Measurements from ENCODE around the gene FAM169A.
"Not testable (repeated sequence)": the region's sequence is repeated elsewhere in the genome, so short reads cannot be mapped to it uniquely, and the experiment has no call there.

The FAM169A gene

DNA sequence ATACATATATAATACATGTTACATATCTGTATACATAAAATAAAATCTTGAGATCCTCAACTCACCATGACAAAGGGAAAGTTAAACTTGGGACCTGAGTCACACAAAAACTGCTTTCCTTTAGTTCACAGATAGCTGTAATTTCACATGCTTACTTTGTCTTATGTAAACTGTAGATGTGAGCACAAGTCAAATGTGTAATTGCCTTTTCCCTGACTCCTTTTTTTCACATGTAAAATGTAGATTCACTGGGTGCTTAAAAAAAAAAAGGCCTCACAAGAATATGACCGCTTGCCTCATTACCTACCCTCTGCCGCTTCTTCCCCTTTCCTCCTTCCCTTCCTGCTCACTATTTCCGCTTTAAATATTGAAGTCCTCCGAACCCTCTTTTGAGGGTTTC is 21.9 kb upstream of the FAM169A start:
- no peak overlapping the region for H3K4me3 ChIP-seq (ENCODE audit: low read depth in 1 of 2, low read length in 1 of 2)
- TF ChIP-seq, protein P1, sequence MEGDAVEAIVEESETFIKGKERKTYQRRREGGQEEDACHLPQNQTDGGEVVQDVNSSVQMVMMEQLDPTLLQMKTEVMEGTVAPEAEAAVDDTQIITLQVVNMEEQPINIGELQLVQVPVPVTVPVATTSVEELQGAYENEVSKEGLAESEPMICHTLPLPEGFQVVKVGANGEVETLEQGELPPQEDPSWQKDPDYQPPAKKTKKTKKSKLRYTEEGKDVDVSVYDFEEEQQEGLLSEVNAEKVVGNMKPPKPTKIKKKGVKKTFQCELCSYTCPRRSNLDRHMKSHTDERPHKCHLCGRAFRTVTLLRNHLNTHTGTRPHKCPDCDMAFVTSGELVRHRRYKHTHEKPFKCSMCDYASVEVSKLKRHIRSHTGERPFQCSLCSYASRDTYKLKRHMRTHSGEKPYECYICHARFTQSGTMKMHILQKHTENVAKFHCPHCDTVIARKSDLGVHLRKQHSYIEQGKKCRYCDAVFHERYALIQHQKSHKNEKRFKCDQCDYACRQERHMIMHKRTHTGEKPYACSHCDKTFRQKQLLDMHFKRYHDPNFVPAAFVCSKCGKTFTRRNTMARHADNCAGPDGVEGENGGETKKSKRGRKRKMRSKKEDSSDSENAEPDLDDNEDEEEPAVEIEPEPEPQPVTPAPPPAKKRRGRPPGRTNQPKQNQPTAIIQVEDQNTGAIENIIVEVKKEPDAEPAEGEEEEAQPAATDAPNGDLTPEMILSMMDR (IDR thresholded peaks at IDR 0.05), result no peak

DNA sequence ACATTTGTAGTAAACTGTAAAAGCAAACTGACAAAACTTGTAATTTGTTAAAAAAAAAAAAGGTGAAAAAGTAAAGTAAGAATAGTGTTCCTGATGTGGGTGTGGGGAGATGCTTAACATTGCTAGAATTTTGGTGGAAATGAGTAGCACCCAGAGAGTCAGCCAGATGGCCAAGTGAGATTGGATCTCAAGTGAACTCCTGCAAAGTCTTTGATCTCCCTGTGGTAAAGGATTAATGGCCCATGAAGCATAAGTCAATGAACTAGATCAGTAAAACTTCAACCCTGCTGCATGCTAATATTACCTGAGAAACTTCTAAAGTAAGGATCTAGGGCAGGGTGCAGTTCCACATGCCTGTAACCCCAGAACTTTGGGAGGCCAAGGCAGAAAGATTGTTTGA is 19.0 kb upstream of the FAM169A start:
- no peak overlapping the region for H3K27ac ChIP-seq
- no peaks in the 10 kb centered on the region for H3K36me3 ChIP-seq
- TF ChIP-seq, protein P1 (IDR thresholded peaks at IDR 0.05), result no peak
- H3K27me3 ChIP-seq, result no peaks in the 10 kb centered on the region
- H3K4me3 ChIP-seq (ENCODE audit: low read depth in 1 of 2, low read length in 1 of 2), result no peak overlapping the region
- H3K9me3 ChIP-seq, result no peaks in the 10 kb centered on the region
- no peaks in the 10 kb centered on the region for H3K4me1 ChIP-seq (ENCODE audit: control insufficient read depth in 1 of 2, insufficient read depth in 1 of 2, low read depth in 1 of 2, low read length in 1 of 2)

More for the DNA sequence above, 21.9 kb upstream of the FAM169A start:
- Histone ChIP-seq H3K9me3 (no peaks in the 10 kb centered on the region), H3K36me3 (no peaks in the 10 kb centered on the region), H3K4me1 (ENCODE audit: control insufficient read depth in 1 of 2, insufficient read depth in 1 of 2, low read depth in 1 of 2, low read length in 1 of 2) (no peaks in the 10 kb centered on the region), H3K27ac (no peak overlapping the region), H3K27me3 (no peaks in the 10 kb centered on the region)

DNA sequence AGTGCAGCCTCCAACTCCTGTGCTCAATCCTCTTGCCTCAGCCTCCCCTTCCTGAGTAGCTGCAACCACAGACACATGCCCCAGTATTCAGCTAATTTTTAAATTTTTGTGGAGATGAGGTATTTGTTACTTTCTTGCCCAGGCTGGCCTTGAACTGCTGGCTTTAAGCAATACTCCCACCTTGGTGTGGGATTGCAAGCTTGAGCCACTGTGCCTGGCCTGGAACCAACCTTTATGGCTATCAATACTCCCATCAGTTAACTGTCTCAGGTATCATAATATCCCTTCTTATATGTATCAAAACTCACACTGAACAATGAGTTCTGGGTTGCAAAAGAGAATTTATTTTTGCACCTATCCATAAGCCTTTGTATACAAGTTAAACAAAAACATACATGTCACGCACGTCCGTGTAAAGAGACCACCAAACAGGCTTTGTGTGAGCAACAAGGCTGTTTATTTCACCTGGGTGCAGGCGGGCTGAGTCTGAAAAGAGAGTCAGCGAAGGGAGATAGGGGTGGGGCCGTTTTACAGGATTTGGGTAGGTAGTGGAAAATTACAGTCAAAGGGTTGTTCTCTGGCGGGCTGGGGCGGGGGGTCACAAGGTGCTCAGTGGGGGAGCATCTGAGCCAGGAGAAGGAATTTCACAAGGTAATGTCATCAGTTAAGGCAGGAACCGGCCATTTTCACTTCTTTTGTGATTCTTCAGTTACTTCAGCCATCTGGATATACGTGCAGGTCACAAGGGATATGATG is 16.4 kb upstream of the FAM169A start:
- not testable (repeated sequence) for H3K36me3 ChIP-seq; H3K27me3 ChIP-seq; H3K4me3 ChIP-seq (ENCODE audit: low read depth in 1 of 2, low read length in 1 of 2); H3K27ac ChIP-seq; H3K9me3 ChIP-seq; H3K4me1 ChIP-seq (ENCODE audit: control insufficient read depth in 1 of 2, insufficient read depth in 1 of 2, low read depth in 1 of 2, low read length in 1 of 2)

DNA sequence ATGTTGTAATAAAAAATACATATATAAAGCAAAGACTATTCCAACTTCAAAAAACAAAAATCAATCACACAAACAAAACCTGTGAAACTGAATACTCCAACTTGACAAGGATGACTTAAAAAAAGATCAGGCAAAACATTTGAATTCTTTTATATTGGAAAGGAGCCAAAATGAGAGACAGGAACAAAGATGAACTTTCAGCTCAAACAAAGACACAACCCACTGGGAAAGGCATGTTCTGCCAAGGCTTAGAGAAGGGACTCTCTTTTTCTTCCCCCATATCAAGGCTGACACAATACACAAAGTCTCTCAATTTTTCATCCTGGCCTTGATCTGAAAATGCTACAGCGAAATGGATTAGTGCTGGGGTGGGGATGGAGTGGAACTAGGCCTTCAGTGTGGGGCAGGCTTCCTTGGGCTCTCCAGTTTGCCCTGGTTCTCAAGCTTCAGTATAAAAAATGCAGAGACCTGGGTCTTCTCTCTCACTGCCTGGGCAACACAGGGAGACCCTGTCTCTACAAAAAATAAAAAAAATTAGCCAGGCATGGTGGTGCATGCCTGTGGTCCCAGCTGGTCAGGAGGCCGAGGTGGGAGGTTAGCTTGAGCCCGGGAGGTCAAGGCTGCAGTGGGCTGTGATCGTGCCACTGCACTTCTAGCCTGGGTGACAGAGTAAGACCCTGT is 11.6 kb upstream of the FAM169A start:
- Histone ChIP-seq H3K27ac (no peak overlapping the region), H3K27me3 (no peaks in the 10 kb centered on the region), H3K4me1 (ENCODE audit: control insufficient read depth in 1 of 2, insufficient read depth in 1 of 2, low read depth in 1 of 2, low read length in 1 of 2) (no peaks in the 10 kb centered on the region), H3K4me3 (ENCODE audit: low read depth in 1 of 2, low read length in 1 of 2) (no peak overlapping the region), H3K36me3 (no peaks in the 10 kb centered on the region), H3K9me3 (no peaks in the 10 kb centered on the region)
- TF ChIP-seq, protein P1 (IDR thresholded peaks at IDR 0.05), result no peak

DNA sequence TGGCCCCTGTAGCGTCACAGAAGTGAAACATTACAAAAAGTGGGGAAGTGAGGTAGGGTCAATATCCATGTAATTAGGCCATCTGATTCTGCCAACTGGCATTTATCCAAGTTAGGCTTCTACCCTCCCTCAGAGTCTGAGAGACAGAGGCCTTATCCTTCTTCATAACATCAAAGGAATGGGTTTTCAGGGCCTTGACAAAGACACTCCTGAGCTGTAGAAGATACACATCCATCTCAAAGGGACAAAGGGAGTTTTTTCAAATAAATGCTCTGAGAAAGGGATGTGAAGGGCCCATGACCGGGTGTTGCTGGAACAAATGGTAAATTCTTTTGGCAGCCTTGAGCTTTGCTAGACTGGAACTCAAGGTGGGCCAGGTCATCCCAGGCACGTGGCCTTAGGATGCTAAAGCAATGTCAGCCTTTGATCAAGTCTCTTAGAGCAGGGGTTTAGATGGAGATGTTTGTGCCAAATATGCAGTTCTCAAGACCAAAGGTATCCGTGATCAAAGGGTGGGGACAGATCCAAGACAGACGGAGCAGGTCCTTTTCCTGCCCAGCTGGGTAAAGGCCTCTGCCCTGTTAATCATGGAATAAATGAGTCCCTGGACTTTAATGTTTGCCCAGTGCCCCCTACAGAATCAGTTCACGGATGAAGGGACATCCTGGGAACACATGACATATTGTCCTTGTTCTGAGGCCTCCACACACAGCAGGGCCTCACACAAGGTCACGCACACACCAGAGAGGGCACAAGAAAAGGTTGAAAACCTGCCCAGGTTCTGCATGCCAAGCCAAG is 10.0 kb upstream of the FAM169A start:
- Histone ChIP-seq H3K9me3 (no peaks in the 10 kb centered on the region), H3K27ac (no peak overlapping the region), H3K4me3 (ENCODE audit: low read depth in 1 of 2, low read length in 1 of 2) (no peak overlapping the region), H3K27me3 (peaks cover 2% of the 10 kb centered on the region), H3K4me1 (ENCODE audit: control insufficient read depth in 1 of 2, insufficient read depth in 1 of 2, low read depth in 1 of 2, low read length in 1 of 2) (no peaks in the 10 kb centered on the region), H3K36me3 (no peaks in the 10 kb centered on the region)
- TF ChIP-seq, protein P1 (IDR thresholded peaks at IDR 0.05), result no peak

Data from neutrophil (primary cell).